Measurements from ENCODE around the gene UROS.

The UROS gene

GRCh38 chr10:125785791-125786190, 37.3 kb downstream of the UROS start:
- FAIRE-seq = no peak

GRCh38 chr10:125783957-125784356, 39.1 kb downstream of the UROS start:
- no peak for FAIRE-seq

- no peak for FAIRE-seq
Observed at GRCh38 chr10:125783408-125783807, 39.6 kb downstream of the UROS start.

- no peak for FAIRE-seq
Observed at GRCh38 chr10:125782616-125783015, 40.4 kb downstream of the UROS start.

GRCh38 chr10:125782054-125782453, 41.0 kb downstream of the UROS start:
- FAIRE-seq = no peak

- no peak for FAIRE-seq
Observed at GRCh38 chr10:125781374-125781773, 41.7 kb downstream of the UROS start.

GRCh38 chr10:125779403-125780327, 43.4 kb downstream of the UROS start:
- FAIRE-seq = no peak

GRCh38 chr10:125778556-125778955, 44.5 kb downstream of the UROS start:
- FAIRE-seq = no peak

- FAIRE-seq = no peak
Observed at GRCh38 chr10:125777806-125778205, 45.3 kb downstream of the UROS start.

- FAIRE-seq = no peak
Observed at GRCh38 chr10:125775491-125776106, 47.5 kb downstream of the UROS start, which contains the start of gene MMP21. TSS of gene MMP21 (minus strand) at chr10:125775821. CDS start at chr10:125775821, 0 bp downstream.

GRCh38 chr10:125774581-125775191, 48.4 kb downstream of the UROS start:
- no peak for FAIRE-seq

- no peak for FAIRE-seq
Observed at GRCh38 chr10:125773687-125774543, 49.1 kb downstream of the UROS start.

- FAIRE-seq = no peak
Observed at GRCh38 chr10:125772864-125773180, 50.2 kb downstream of the UROS start.

GRCh38 chr10:125772112-125772863, 50.8 kb downstream of the UROS start:
- no peak for FAIRE-seq

- no peak for FAIRE-seq
Observed at GRCh38 chr10:125770844-125771243, 52.2 kb downstream of the UROS start.

- no peak for FAIRE-seq
Observed at GRCh38 chr10:125769175-125769574, 53.9 kb downstream of the UROS start.

- no peak for FAIRE-seq
Observed at GRCh38 chr10:125768219-125768855, 54.7 kb downstream of the UROS start.

GRCh38 chr10:125766511-125766910, 56.5 kb downstream of the UROS start:
- no peak for FAIRE-seq

GRCh38 chr10:125765835-125766234, 57.2 kb downstream of the UROS start:
- no peak for FAIRE-seq

- FAIRE-seq = no peak
Observed at GRCh38 chr10:125762692-125763648, 60.1 kb downstream of the UROS start.
